ENCODE measurements around the gene APOBEC4.

The APOBEC4 gene

DNA sequence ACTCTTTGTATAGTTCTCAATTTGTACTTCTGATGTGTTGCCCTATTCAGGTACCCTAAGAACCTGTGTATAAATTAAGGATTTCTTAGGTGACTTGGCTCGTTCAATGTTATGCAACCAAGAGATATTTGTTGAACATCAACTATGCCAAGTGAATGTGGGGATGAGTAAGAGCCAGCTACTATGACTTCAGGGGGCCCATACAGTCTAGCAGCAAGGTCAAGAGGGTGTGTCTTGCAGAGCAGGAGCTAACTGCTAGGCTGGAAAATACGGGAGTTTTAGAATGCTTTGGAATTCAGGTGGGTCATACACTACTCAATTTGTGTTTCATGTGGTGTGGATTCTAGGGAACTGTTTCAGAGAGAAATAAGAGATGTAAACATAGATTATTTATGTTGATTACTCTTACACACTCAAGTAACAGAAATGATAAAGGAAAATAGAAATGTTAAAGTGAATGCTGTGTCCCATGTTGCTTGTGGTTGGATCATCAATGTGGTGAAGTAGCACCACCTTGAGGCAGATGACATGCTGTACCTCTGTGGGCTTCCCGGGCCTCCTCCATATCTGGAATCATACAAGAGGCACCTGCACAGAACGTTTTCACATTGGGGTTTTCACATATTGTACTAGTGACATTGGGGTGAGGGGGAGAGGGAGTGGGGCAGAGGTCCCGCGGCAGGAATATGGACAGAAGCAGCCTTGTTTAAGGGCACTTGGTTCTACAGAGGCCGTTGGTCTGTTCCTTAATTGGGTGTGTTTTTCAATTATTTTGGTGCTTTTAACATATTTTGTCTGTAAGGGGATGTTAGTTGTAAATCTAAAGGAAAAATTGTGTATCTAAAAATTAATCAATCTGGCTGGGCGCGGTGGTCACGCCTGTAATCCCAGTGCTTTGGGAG lies 30.0 kb downstream of the APOBEC4 start:
- TF ChIP-seq, protein P1, sequence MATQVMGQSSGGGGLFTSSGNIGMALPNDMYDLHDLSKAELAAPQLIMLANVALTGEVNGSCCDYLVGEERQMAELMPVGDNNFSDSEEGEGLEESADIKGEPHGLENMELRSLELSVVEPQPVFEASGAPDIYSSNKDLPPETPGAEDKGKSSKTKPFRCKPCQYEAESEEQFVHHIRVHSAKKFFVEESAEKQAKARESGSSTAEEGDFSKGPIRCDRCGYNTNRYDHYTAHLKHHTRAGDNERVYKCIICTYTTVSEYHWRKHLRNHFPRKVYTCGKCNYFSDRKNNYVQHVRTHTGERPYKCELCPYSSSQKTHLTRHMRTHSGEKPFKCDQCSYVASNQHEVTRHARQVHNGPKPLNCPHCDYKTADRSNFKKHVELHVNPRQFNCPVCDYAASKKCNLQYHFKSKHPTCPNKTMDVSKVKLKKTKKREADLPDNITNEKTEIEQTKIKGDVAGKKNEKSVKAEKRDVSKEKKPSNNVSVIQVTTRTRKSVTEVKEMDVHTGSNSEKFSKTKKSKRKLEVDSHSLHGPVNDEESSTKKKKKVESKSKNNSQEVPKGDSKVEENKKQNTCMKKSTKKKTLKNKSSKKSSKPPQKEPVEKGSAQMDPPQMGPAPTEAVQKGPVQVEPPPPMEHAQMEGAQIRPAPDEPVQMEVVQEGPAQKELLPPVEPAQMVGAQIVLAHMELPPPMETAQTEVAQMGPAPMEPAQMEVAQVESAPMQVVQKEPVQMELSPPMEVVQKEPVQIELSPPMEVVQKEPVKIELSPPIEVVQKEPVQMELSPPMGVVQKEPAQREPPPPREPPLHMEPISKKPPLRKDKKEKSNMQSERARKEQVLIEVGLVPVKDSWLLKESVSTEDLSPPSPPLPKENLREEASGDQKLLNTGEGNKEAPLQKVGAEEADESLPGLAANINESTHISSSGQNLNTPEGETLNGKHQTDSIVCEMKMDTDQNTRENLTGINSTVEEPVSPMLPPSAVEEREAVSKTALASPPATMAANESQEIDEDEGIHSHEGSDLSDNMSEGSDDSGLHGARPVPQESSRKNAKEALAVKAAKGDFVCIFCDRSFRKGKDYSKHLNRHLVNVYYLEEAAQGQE (IDR thresholded peaks at IDR 0.05; ENCODE audit: insufficient read depth in 1 of 2, low read depth in 2 of 2, low read length in 2 of 2): no peak
- no peak for TF ChIP-seq POLR2AphosphoS5 (IDR thresholded peaks at IDR 0.05; ENCODE audit: low read depth, low read length)
- no peak for TF ChIP-seq FOXP2 (optimal IDR thresholded peaks at IDR 0.05; ENCODE audit: borderline replicate concordance, extremely low read depth, extremely low read length, insufficient read depth)
- TF ChIP-seq TAF1 (IDR thresholded peaks at IDR 0.05; ENCODE audit: borderline replicate concordance, insufficient read depth, low read length): no peak
- TF ChIP-seq SIN3A (IDR thresholded peaks at IDR 0.05; ENCODE audit: borderline replicate concordance, insufficient read depth, low read length): no peak

DNA sequence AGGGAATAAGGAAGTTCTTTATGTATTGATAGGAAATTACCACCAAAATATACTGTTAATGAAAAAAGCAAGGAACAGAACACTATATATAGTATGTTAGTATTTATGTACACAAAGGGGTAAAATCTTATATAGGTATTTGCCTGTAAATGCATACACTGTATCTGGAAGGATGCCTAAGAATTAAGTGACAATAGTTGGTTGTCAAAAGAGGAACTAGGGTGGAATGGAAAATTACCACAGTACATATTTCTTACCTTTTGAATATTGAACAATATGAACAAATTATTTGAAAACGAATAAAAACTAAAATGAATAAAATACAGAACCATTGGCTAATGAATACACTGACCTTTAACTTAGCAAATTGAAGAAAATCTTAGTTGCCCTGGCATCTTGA lies 31.1 kb downstream of the APOBEC4 start:
- TF ChIP-seq TAF1 (IDR thresholded peaks at IDR 0.05; ENCODE audit: borderline replicate concordance, insufficient read depth, low read length) (no peak), POLR2AphosphoS5 (IDR thresholded peaks at IDR 0.05; ENCODE audit: low read depth, low read length) (no peak), SIN3A (IDR thresholded peaks at IDR 0.05; ENCODE audit: borderline replicate concordance, insufficient read depth, low read length) (no peak), FOXP2 (optimal IDR thresholded peaks at IDR 0.05; ENCODE audit: borderline replicate concordance, extremely low read depth, extremely low read length, insufficient read depth) (no peak)
- TF ChIP-seq, protein P1 (IDR thresholded peaks at IDR 0.05; ENCODE audit: insufficient read depth in 1 of 2, low read depth in 2 of 2, low read length in 2 of 2): no peak

DNA sequence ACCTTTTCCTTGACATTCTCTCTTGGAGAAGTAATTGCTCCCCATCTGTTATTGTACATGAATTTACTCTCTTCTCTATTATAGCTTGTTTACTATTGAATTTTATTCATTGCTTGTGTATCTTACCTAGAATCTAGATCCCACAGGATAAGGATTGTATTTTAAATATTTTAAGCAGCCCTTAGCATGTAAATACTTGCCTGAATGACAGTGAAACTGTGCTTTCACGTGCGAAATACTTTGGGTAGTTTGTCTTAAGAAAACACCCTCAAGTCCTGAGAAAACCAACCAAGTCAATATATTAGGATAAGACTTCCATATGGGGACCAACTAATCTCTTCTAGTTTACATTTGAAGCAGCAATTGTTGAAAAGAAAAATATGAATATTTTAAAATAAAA lies 32.8 kb downstream of the APOBEC4 start:
- no peak for TF ChIP-seq POLR2AphosphoS5 (IDR thresholded peaks at IDR 0.05; ENCODE audit: low read depth, low read length)
- TF ChIP-seq TAF1 (IDR thresholded peaks at IDR 0.05; ENCODE audit: borderline replicate concordance, insufficient read depth, low read length): no peak
- no peak for TF ChIP-seq SIN3A (IDR thresholded peaks at IDR 0.05; ENCODE audit: borderline replicate concordance, insufficient read depth, low read length)
- TF ChIP-seq FOXP2 (optimal IDR thresholded peaks at IDR 0.05; ENCODE audit: borderline replicate concordance, extremely low read depth, extremely low read length, insufficient read depth): no peak
- TF ChIP-seq, protein P1 (IDR thresholded peaks at IDR 0.05; ENCODE audit: insufficient read depth in 1 of 2, low read depth in 2 of 2, low read length in 2 of 2): no peak

DNA sequence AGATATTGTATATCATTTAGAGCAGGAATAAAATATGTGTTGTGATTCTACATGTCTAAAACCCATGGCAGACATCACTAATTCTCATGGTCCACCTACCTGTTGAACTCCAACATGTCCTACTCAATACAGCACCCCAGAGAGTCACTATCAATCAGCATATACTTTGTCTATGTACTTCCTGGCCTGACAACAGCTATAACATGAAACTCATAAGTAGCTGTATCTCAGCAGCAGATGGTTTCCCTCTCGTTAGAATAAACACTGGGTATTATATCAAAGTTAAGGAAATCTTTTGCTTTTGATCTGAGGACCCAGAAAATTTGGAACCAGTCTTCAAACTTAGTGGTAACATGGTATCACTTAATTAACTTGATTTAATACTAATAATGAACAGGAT lies 33.3 kb downstream of the APOBEC4 start:
- no peak for TF ChIP-seq TAF1 (IDR thresholded peaks at IDR 0.05; ENCODE audit: borderline replicate concordance, insufficient read depth, low read length)
- TF ChIP-seq, protein P1 (IDR thresholded peaks at IDR 0.05; ENCODE audit: insufficient read depth in 1 of 2, low read depth in 2 of 2, low read length in 2 of 2): no peak
- no peak for TF ChIP-seq FOXP2 (optimal IDR thresholded peaks at IDR 0.05; ENCODE audit: borderline replicate concordance, extremely low read depth, extremely low read length, insufficient read depth)
- no peak for TF ChIP-seq SIN3A (IDR thresholded peaks at IDR 0.05; ENCODE audit: borderline replicate concordance, insufficient read depth, low read length)
- no peak for TF ChIP-seq POLR2AphosphoS5 (IDR thresholded peaks at IDR 0.05; ENCODE audit: low read depth, low read length)

Measured in PFSK-1 (cell line).